Muscle layer of colon (tissue), 2 donors: Measurements from ENCODE around the gene SGIP1.
"Not testable (repeated sequence)": the region's sequence is repeated elsewhere in the genome, so short reads cannot be mapped to it uniquely, and the experiment has no call there.

ENCODE experiments used
- H3K27ac ChIP-seq: one replicate; pipeline ENCODE4 v1.7.0; 2013; ENCODE audit warnings: low read depth, mild to moderate bottlenecking, low read length, moderate library complexity
- H3K27me3 ChIP-seq, 2 donors: one replicate each; pipeline ENCODE4 v1.7.0; 2013; ENCODE audit warnings: low read length in 2 of 2, mild to moderate bottlenecking in 2 of 2; ENCODE audit not compliant: insufficient read depth in 2 of 2, control insufficient read depth in 1 of 2
- H3K36me3 ChIP-seq: one replicate; pipeline ENCODE4 v1.7.0; 2013; ENCODE audit warnings: mild to moderate bottlenecking, low read length; ENCODE audit not compliant: insufficient read depth
- H3K4me1 ChIP-seq: one replicate; pipeline ENCODE4 v1.7.0; 2013; ENCODE audit warnings: mild to moderate bottlenecking, low read length; ENCODE audit not compliant: insufficient read depth
- H3K4me3 ChIP-seq, 2 donors: one replicate each; pipeline ENCODE4 v1.7.0; 2013; ENCODE audit warnings: low read length in 2 of 2, low read depth in 1 of 2, mild to moderate bottlenecking in 1 of 2, moderate library complexity in 1 of 2
- H3K9ac ChIP-seq: one replicate; pipeline ENCODE4 v1.7.0; 2013; ENCODE audit warnings: low read length
- H3K9me3 ChIP-seq: one replicate; pipeline ENCODE4 v1.7.0; 2013; ENCODE audit warnings: mild to moderate bottlenecking, low read length
- donor health status: abdominal sarcoma.
- donor health status: Adenocarcinoma of cecum.

The SGIP1 gene

GRCh38 chr1:66723985-66724384 is 190.0 kb downstream of the SGIP1 start:
- Histone ChIP-seq H3K36me3 (no peaks in the 10 kb centered on the region), H3K4me3 (no peak overlapping the region)

DNA sequence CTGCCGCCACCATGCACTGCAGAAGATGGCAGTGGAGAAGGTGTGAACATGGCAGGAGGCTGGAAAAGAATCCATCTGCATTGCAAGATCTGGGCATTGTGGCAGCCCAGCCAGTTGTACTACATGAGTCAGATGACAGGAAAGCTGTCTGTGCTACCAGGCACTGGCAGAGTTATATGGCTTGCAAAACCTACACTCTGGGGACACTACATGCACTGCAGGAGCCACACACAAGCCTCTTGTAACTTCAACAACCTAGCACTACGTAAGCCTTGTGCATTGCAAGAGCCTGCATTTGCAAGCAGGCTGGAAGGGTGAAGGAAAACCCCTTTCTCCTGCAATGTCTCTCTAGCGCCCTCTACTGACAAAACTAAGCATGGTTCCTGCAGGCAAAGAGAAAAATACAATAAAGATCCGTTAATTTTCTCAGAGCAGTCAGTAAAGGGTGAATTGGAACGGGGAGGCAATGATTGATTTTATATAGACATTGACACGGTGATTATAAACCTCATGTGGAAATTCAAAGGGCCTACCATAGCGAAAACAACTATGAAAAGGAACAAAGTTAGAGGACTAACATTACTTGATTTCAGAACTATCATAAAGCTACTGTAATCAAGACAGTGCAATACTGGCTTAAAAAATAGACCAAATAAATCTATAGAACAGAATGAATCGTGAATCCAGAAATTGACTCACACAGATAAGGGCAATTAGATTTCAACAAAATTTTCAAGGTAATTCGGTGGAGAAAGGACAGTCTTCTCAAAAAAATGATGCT is 192.1 kb downstream of the SGIP1 start:
- Histone ChIP-seq H3K4me3 (no peak overlapping the region), H3K36me3 (no peaks in the 10 kb centered on the region), H3K27ac (no peak overlapping the region), H3K4me1 (no peaks in the 10 kb centered on the region), H3K27me3 (no peaks in the 10 kb centered on the region), H3K9me3 (no peaks in the 10 kb centered on the region), H3K9ac (no peak overlapping the region)

More at GRCh38 chr1:66723985-66724384, 190.0 kb downstream of the SGIP1 start:
- H3K4me1 ChIP-seq, result no peaks in the 10 kb centered on the region
- H3K9ac ChIP-seq, result no peak overlapping the region
- no peak overlapping the region for H3K27ac ChIP-seq
- no peaks in the 10 kb centered on the region for H3K27me3 ChIP-seq
- no peaks in the 10 kb centered on the region for H3K9me3 ChIP-seq

- no peak overlapping the region for H3K4me3 ChIP-seq
- no peaks in the 10 kb centered on the region for H3K27me3 ChIP-seq
- H3K4me1 ChIP-seq, result no peaks in the 10 kb centered on the region
- H3K9ac ChIP-seq, result no peak overlapping the region
- H3K36me3 ChIP-seq, result no peaks in the 10 kb centered on the region
- H3K9me3 ChIP-seq, result no peaks in the 10 kb centered on the region
- H3K27ac ChIP-seq, result no peak overlapping the region
Measured at GRCh38 chr1:66728021-66728420, 194.1 kb downstream of the SGIP1 start.

DNA sequence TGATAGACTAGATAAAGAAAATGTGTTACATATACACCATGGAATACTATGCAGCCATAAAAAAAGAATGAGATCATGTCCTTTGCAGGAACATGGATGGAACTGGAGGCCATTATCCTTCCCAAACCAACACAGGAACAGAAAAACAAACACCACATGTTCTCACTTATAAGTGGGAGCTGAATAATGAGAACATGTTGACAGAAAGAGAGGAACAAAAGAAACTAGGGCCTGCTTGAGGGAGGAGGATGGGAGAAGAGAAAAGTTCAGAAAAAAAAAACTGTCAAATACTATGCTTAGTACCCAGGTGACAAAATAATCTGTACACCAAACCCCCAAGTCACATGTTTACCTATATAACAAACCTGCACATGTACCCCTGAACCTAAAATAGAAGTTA is 194.8 kb downstream of the SGIP1 start:
- H3K4me1 ChIP-seq, H3K36me3 ChIP-seq, H3K27ac ChIP-seq, H3K9me3 ChIP-seq, H3K4me3 ChIP-seq, H3K27me3 ChIP-seq, H3K9ac ChIP-seq: not testable (repeated sequence)

DNA sequence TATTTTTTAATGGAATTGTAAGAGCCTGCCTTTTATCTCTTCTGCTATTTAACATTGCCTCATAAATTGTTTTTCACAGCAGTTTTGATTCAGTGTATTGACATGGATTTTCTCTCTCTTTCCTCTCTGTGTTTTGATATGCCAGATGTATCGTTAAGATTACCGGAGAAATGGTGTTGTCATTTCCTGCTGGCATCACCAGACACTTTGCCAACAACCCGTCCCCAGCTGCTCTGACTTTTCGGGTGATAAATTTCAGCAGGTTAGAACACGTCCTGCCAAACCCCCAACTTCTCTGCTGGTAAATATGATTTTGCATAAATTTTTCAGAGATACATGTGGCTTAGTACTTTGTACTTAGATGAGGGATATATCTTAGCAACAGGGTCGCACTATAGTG is 195.2 kb downstream of the SGIP1 start:
- Histone ChIP-seq H3K36me3 (no peaks in the 10 kb centered on the region), H3K9me3 (no peaks in the 10 kb centered on the region), H3K4me3 (no peak overlapping the region), H3K27ac (no peak overlapping the region), H3K4me1 (no peaks in the 10 kb centered on the region), H3K27me3 (no peaks in the 10 kb centered on the region), H3K9ac (no peak overlapping the region)

DNA sequence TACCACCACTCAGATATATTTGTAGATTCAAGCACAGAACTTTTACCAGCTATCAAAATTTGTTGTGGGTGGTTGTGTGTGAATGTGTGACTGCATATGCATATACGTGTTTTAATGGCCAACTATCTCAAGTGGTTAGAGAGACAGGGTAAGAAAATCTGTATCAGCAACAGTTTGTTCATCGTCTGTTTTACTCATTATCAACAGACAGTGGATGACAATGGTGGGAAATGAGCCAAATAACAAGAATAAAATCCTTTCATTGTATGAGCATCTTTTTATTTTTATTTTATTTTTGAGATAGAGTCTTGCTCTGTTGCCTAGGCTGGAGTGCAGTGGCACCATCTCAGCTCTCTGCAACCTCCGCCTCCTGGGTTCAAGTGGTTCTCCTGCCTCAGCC is 195.6 kb downstream of the SGIP1 start:
- Histone ChIP-seq H3K9me3 (no peaks in the 10 kb centered on the region), H3K4me1 (no peaks in the 10 kb centered on the region), H3K36me3 (no peaks in the 10 kb centered on the region), H3K4me3 (no peak overlapping the region), H3K9ac (no peak overlapping the region), H3K27me3 (no peaks in the 10 kb centered on the region), H3K27ac (no peak overlapping the region)

- Histone ChIP-seq H3K9me3 (no peaks in the 10 kb centered on the region), H3K4me1 (no peaks in the 10 kb centered on the region), H3K4me3 (no peak overlapping the region), H3K27me3 (no peaks in the 10 kb centered on the region), H3K36me3 (no peaks in the 10 kb centered on the region), H3K9ac (no peak overlapping the region), H3K27ac (no peak overlapping the region)
Measured at GRCh38 chr1:66730462-66730861, 196.5 kb downstream of the SGIP1 start.

- no peak overlapping the region for H3K9ac ChIP-seq
- no peaks in the 10 kb centered on the region for H3K4me1 ChIP-seq
- no peaks in the 10 kb centered on the region for H3K27me3 ChIP-seq
- H3K4me3 ChIP-seq, result no peak overlapping the region
- H3K36me3 ChIP-seq, result no peaks in the 10 kb centered on the region
- no peaks in the 10 kb centered on the region for H3K9me3 ChIP-seq
- no peak overlapping the region for H3K27ac ChIP-seq
Measured at GRCh38 chr1:66731170-66731865, 197.4 kb downstream of the SGIP1 start.

- no peaks in the 10 kb centered on the region for H3K27me3 ChIP-seq
- no peaks in the 10 kb centered on the region for H3K4me1 ChIP-seq
- H3K27ac ChIP-seq, result no peak overlapping the region
- no peaks in the 10 kb centered on the region for H3K9me3 ChIP-seq
- no peak overlapping the region for H3K4me3 ChIP-seq
- H3K9ac ChIP-seq, result no peak overlapping the region
- no peaks in the 10 kb centered on the region for H3K36me3 ChIP-seq
Measured at GRCh38 chr1:66732407-66733166, 198.6 kb downstream of the SGIP1 start.

DNA sequence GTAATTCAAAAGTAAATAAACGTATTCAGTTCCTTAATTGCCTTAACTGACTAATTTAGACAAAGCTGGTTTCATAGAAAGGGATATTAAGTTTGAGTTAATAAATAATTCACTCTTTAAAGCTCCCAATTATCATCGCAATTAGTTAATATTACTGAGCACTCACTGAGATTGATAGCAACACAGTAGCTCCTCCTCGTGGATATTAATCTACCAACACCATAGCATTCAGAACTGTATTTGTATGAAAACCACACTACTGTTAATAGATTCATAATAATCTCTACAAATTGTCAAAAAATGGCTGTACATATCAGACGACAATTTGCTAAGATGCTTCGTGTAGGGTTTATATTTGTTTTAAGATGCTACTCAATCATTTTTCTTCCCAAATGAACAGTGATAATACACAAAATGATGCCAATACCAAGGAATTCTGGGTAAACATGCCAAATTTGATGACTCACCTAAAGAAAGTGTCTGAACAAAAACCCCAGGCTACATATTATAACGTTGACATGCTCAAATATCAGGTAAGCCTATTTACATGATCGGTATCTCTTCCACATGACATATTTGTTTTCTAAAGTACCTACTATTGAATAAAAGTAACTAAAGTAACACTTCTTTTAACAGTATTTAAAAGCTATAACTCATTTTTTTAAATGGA is 199.5 kb downstream of the SGIP1 start:
- Histone ChIP-seq H3K27me3 (no peaks in the 10 kb centered on the region), H3K9ac (no peak overlapping the region), H3K4me3 (no peak overlapping the region), H3K9me3 (no peaks in the 10 kb centered on the region), H3K4me1 (no peaks in the 10 kb centered on the region), H3K27ac (no peak overlapping the region), H3K36me3 (no peaks in the 10 kb centered on the region)

DNA sequence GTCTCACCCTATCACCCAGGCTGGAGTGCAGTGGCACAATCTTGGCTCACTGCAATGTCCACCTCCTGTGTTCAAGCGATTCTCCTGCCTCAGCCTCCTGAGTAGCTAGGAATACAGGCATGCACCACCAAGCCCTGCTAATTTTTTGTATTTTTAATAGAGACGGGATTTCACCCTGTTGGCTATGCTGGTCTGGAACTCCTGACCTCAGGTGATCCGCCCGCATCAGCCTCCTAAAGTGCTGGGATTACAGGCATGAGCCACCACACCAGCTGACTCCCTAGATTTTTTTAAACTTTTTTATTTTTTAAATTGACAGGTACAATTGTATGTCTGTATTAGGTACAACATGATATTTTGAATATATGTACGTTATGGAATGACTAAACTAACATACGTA is 200.6 kb downstream of the SGIP1 start:
- H3K9ac ChIP-seq, H3K9me3 ChIP-seq, H3K27ac ChIP-seq, H3K27me3 ChIP-seq, H3K4me3 ChIP-seq, H3K4me1 ChIP-seq, H3K36me3 ChIP-seq: not testable (repeated sequence)
